CD4-positive, alpha-beta T cell treated with Interleukin-15 for 4 hours (primary cell): ENCODE measurements around the gene CENPV.
"Not testable (repeated sequence)": the region's sequence is repeated elsewhere in the genome, so short reads cannot be mapped to it uniquely, and the experiment has no call there.

Experiments used
- DNase-seq: peaks from one replicate; pipeline ENCODE4 v3.0.0-alpha.2; 2020; ENCODE audit warnings: low spot score

The CENPV gene

GRCh38 chr17:16313139-16314090 lies 39.9 kb downstream of the CENPV start:
- DNase-seq: no peak

GRCh38 chr17:16312061-16312460 lies 41.2 kb downstream of the CENPV start:
- not testable (repeated sequence) for DNase-seq

- DNase-seq: no peak
Measured at GRCh38 chr17:16306211-16306610, 47.1 kb downstream of the CENPV start.

GRCh38 chr17:16304830-16305229 lies 48.4 kb downstream of the CENPV start:
- no peak for DNase-seq

- no peak for DNase-seq
Measured at GRCh38 chr17:16302856-16303255, 50.4 kb downstream of the CENPV start.

GRCh38 chr17:16301963-16302855 lies 51.1 kb downstream of the CENPV start:
- DNase-seq: no peak

DNA sequence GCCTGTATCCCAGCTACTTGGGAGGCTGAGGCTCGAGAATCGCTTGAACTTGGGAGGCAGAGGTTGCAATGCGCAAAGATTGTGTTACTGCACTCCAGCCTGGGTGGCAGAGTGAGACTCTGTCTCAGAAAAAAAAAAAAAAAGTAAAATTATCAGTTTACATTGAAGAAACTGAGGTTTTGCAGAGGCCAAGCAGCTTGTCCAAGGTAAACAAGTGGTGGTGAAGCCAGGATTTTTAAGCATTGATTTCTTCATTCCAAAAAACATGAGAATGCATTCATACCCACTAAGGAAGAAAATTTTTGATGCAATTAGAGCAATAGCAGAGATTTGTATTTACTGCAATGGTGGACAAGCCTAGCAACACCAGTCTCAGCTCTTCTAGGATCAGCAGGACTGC lies 52.7 kb downstream of the CENPV start:
- DNase-seq: no peak

GRCh38 chr17:16298140-16298662 lies 55.1 kb downstream of the CENPV start:
- no peak for DNase-seq

- no peak for DNase-seq
Measured at GRCh38 chr17:16297367-16298139, 55.7 kb downstream of the CENPV start.

DNA sequence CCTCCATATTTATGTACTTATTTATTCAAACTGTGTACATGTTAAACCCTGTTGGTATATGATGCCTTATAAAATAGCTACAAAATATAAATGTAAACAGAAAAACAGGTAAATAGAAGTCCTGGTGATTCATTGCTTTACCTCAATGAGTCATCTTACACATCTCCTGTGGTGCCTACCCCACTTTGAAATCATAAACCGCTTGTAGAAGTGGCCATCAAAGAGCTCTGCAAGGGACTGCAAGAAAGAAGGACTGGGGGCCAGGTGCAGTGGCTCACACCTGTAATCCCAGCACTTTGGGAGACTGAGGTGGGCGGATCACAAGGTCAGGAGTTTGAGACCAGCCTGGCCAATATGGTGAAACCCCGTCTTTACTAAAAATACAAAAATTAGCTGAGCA lies 57.2 kb downstream of the CENPV start:
- DNase-seq: peak; percentile 10

GRCh38 chr17:16294560-16294959 lies 58.7 kb downstream of the CENPV start:
- DNase-seq: no peak

GRCh38 chr17:16293931-16294330 lies 59.3 kb downstream of the CENPV start:
- no peak for DNase-seq
